GM04503 (cell line): ENCODE results near the gene PDE4D.

Experiments
- DNase-seq: peaks from one replicate; pipeline ENCODE4 v3.0.0-alpha.2; 2012; ENCODE audit warnings: low read depth

PDE4D gene

GRCh38 chr5:59209758-59210359 lies 683.7 kb downstream of the PDE4D start:
- DNase-seq = no peak

GRCh38 chr5:59208474-59208873 lies 685.1 kb downstream of the PDE4D start:
- no peak for DNase-seq

- no peak for DNase-seq
Observed at GRCh38 chr5:59207401-59207800, 686.1 kb downstream of the PDE4D start.

GRCh38 chr5:59206132-59206581 lies 687.4 kb downstream of the PDE4D start:
- no peak for DNase-seq

- DNase-seq = no peak
Observed at GRCh38 chr5:59204114-59204897, 689.2 kb downstream of the PDE4D start.

- DNase-seq = no peak
Observed at GRCh38 chr5:59199868-59200267, 693.7 kb downstream of the PDE4D start.

- DNase-seq = no peak
Observed at GRCh38 chr5:59198832-59199231, 694.7 kb downstream of the PDE4D start.

- no peak for DNase-seq
Observed at GRCh38 chr5:59198365-59198764, 695.2 kb downstream of the PDE4D start.

- no peak for DNase-seq
Observed at GRCh38 chr5:59197911-59198310, 695.6 kb downstream of the PDE4D start.

GRCh38 chr5:59193616-59194319 lies 699.8 kb downstream of the PDE4D start:
- peak; percentile 67 for DNase-seq

GRCh38 chr5:59190746-59191145 lies 702.8 kb downstream of the PDE4D start:
- DNase-seq = no peak

GRCh38 chr5:59189472-59190244 lies 703.9 kb downstream of the PDE4D start:
- no peak for DNase-seq

- DNase-seq = no peak
Observed at GRCh38 chr5:59188419-59189225, 704.9 kb downstream of the PDE4D start.

- no peak for DNase-seq
Observed at GRCh38 chr5:59187857-59188256, 705.7 kb downstream of the PDE4D start.

GRCh38 chr5:59186623-59187022 lies 706.9 kb downstream of the PDE4D start:
- DNase-seq = no peak

- no peak for DNase-seq
Observed at GRCh38 chr5:59185757-59186385, 707.7 kb downstream of the PDE4D start.

GRCh38 chr5:59184769-59185168 lies 708.8 kb downstream of the PDE4D start:
- DNase-seq = no peak

GRCh38 chr5:59182760-59183159 lies 710.8 kb downstream of the PDE4D start:
- no peak for DNase-seq

- no peak for DNase-seq
Observed at GRCh38 chr5:59180515-59180914, 713.0 kb downstream of the PDE4D start.

GRCh38 chr5:59179704-59180103 lies 713.8 kb downstream of the PDE4D start:
- no peak for DNase-seq

- DNase-seq = no peak
Observed at GRCh38 chr5:59178482-59178881, 715.0 kb downstream of the PDE4D start.
